Measurements from ENCODE around the gene CD3D. TPM values are rescaled to one million over a fixed set of nuclear protein-coding genes. Genes with fewer than 3 reads are reported as not detected.
A peak's percentile ranks its signal among the peaks of the same experiment; 100 is the strongest.

CD3D gene
- total and polyA plus RNA-seq, 7 donors, result 0.12 to 0.81 (median 0.32) TPM; not detected in 1

GRCh38 chr11:118301600-118302195 lies 40.8 kb downstream of the CD3D start:
- Histone ChIP-seq H3K27me3 (ENCODE audit: insufficient read depth in 3 of 3, low read length in 2 of 3) (peaks cover 0 to 5% (median 0%) of the 10 kb centered on the region in 3 donors), H3K27ac (no peak overlapping the region), H3K4me3 (no peak overlapping the region), H3K9me3 (no peaks in the 10 kb centered on the region), H3K36me3 (ENCODE audit: insufficient read depth in 1 of 2, low read depth in 1 of 2) (no peaks in the 10 kb centered on the region), H3K4me1 (no peaks in the 10 kb centered on the region)
- no peak for TF ChIP-seq CTCF (IDR thresholded peaks at IDR 0.05)
- DNase-seq (no peak), ATAC-seq (no peak)
- WGBS, 3 donors, result 55 to 71% (median 61%) methylated on average over 8 of the region's 8 CpGs
- intact Hi-C loops (cut with DNase I), result no loop called here

- no peak for DNase-seq
- H3K4me1 ChIP-seq, result no peaks in the 10 kb centered on the region
- H3K9me3 ChIP-seq, result no peaks in the 10 kb centered on the region
- intact Hi-C loops (cut with DNase I), result loop anchor here in 1 of 2 donors (10.0 kb wide), 2 partner anchors 49 to 189 kb away; partner anchors contain the start of genes CD3D and CD3G
- no peak overlapping the region for H3K27ac ChIP-seq
- H3K27me3 ChIP-seq (ENCODE audit: insufficient read depth in 3 of 3, low read length in 2 of 3), result peaks cover 0 to 3% (median 0%) of the 10 kb centered on the region in 3 donors
- TF ChIP-seq CTCF (IDR thresholded peaks at IDR 0.05), result peak; percentile 46
- WGBS, 3 donors, result 60 to 75% (median 62%) methylated on average over 3 of the region's 3 CpGs
- H3K4me3 ChIP-seq, result no peak overlapping the region
- no peaks in the 10 kb centered on the region for H3K36me3 ChIP-seq (ENCODE audit: insufficient read depth in 1 of 2, low read depth in 1 of 2)
- ATAC-seq, result peak in 1 of 4 donors; percentile 37
These were observed 46.6 kb downstream of the CD3D start for GRCh38 chr11:118295815-118296454.

GRCh38 chr11:118295199-118295598 lies 47.3 kb downstream of the CD3D start:
- 56 to 75% (median 65%) methylated on average over 5 of the region's 5 CpGs for WGBS, 3 donors
- Histone ChIP-seq H3K27ac (no peak overlapping the region), H3K4me1 (no peaks in the 10 kb centered on the region), H3K9me3 (no peaks in the 10 kb centered on the region), H3K4me3 (no peak overlapping the region), H3K36me3 (ENCODE audit: insufficient read depth in 1 of 2, low read depth in 1 of 2) (no peaks in the 10 kb centered on the region), H3K27me3 (ENCODE audit: insufficient read depth in 3 of 3, low read length in 2 of 3) (peaks cover 0 to 3% (median 0%) of the 10 kb centered on the region in 3 donors)
- ATAC-seq (no peak), DNase-seq (no peak)
- TF ChIP-seq CTCF (IDR thresholded peaks at IDR 0.05), result no peak
- intact Hi-C loops (cut with DNase I), result loop anchor here in 1 of 2 donors (10.0 kb wide), 2 partner anchors 50 to 190 kb away; partner anchors contain the start of genes CD3D and CD3G

GRCh38 chr11:118294053-118294452 lies 48.5 kb downstream of the CD3D start:
- no peak for TF ChIP-seq CTCF (IDR thresholded peaks at IDR 0.05)
- WGBS, 3 donors, result 89 to 90% (median 90%) methylated on average over 2 of the region's 2 CpGs
- Histone ChIP-seq H3K4me1 (no peaks in the 10 kb centered on the region), H3K9me3 (no peaks in the 10 kb centered on the region), H3K36me3 (ENCODE audit: insufficient read depth in 1 of 2, low read depth in 1 of 2) (no peaks in the 10 kb centered on the region), H3K27me3 (ENCODE audit: insufficient read depth in 3 of 3, low read length in 2 of 3) (peaks cover 0 to 3% (median 0%) of the 10 kb centered on the region in 3 donors), H3K27ac (no peak overlapping the region), H3K4me3 (no peak overlapping the region)
- ATAC-seq (no peak), DNase-seq (no peak)
- intact Hi-C loops (cut with DNase I), result loop anchor here in 1 of 2 donors (10.0 kb wide), 2 partner anchors 51 to 191 kb away; partner anchors contain the start of genes CD3D and CD3G

Data from psoas muscle (tissue), 8 donors.